SHP77 treated with DMSO at 0.1 percent for 48 hours (cell line): ENCODE data around the gene CPSF6.
"Not testable (repeated sequence)": the region's sequence is repeated elsewhere in the genome, so short reads cannot be mapped to it uniquely, and the experiment has no call there.

Experiments
- DNase-seq: peaks from one replicate; lab custom pipeline; 2025; lab: John Stamatoyannopoulos, UW

The CPSF6 gene

DNA sequence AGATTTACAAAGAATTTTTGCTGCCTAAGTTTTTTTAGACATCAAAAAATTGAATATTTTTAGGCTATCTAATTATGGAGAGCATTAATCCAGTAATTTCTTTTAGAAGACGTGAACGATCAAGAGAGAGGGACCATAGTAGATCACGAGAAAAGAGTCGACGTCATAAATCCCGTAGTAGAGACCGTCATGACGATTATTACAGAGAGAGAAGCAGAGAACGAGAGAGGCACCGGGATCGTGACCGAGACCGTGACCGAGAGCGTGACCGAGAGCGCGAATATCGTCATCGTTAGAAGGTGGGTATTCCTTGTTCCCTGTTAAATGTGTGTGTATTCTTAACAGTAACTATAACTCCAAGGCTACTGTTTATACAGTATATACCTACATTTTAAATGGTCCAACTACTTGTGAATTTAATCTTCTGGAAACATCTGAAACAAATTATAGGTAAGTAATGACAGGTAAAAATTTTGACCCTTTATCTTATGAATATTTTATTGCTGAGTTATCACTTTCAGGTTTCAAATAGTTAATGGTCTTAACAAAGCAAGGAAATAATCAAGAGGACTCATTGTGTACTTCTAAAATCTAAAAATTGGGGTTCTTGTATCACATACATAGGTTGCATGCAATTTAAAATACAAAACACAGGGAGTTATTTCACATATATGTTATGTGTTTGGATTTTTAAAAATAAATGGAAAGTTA lies 23.1 kb downstream of the CPSF6 start:
- no peak for DNase-seq

DNA sequence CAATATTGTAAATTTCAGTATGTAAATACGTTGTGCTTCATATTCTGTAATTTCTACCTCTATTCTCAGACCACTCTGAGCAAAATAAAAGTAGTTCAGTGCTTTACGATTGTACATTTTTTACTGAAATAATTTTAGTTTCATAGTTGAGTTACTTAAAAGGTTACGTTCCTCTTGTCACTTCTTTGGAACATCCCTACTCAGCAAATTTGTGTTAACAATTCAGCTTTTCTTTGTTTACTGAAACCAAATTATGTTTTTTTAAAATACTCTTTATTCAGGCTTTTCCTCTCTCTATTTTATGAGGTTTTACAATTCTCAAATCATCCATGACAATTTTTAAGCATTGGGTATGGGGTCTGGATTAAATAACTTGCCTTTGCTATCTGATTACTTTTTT lies 25.8 kb downstream of the CPSF6 start:
- DNase-seq = no peak

DNA sequence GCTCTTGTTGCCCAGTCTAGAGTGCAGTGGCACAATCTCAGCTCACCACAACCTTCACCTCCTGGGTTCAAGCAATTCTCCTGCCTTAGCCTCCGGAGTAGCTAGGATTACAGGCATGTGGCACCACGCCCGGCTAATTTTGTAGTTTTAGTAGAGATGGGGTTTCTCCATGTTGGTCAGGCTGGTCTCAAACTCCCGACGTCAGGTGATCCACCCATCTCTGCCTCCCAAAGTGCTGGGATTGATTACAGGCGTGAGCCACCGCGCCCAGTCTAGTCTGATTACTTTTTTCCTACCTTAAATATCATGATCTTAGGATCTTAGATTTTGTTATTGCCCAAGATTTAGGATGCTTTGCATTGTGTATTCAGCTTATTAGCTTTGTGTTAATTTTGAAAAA lies 26.3 kb downstream of the CPSF6 start:
- DNase-seq = not testable (repeated sequence)

DNA sequence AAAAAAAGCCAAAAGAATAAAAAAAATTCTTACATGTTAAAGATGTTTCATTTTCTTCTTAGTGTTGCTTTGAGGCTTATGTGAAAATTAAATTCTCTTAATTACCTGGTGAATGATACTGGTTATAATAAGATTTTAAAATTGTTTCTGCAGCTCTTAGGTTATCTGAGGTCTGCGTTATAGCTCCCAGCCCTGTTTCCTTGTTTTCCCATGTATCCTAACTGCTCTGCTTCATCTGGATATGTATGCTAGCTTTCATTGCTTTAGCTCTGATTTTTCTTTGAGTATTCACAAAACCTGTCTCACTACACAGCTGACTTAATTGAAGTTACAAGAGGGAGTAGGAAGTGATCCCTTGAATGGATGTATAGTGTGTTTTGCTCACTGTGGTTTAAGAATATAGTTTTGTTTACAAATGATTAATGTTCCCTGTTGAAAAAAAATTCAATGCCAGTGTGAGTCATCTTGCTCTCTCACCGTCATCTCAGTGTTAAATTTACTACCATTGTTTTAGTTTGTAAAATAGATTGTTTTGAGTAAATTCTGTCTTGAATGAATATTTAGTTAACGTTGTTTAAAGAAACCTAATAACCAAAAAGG lies 26.8 kb downstream of the CPSF6 start:
- no peak for DNase-seq

DNA sequence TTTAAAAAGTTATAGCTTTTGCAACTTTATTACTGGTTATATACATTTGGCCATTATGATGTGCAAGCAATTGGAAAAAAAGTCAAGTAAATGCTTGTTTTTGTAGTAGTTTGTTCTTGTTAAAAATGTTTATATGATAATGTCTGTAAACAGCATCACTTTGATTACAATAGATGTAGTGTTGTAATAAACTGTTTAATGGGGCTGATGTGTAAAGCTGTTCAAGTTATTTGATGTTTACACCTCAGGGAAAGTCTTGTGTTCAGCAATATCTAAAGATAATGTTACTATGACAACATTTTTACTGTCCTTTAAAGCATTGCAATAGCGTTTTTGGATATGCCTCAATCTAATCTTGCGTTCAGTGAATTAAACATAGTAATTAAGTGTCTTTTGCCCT lies 30.4 kb downstream of the CPSF6 start:
- no peak for DNase-seq

DNA sequence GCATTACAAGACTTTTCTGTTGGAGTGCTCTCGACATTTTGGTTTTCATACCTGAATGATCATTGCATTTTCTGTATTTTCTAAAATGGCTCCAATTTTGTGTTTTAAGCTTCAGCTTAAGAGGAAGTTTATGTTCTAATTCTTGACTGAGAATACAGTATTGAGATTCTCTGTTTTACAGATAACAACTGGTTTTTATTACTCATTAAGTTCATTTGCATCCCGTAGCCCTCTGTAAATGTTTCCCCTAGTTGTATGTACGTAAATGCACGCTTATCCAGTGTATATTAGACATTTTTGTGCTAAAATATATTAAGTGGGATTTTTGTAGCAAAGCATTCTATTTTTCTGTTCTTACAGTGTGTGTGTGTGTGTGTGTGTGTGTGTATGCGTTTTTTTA lies 33.1 kb downstream of the CPSF6 start:
- no peak for DNase-seq

DNA sequence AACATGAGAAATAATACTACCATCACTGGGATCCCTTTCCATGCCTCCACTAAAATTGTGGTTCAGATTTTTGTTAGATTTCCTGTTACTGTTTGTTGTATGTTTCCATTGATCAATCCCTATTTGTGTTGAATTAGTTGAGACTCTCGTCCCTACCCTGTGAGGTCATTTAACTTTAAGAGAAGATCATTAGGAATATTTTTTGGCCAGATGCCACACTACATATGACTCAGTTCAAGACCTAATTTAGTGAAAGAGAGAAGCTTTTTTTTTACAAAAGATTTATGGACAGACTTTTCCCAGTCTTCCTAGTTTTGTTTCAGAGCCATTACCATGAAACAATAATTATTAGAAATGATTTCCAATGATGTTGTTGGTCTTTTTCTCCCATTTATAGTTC lies 35.5 kb downstream of the CPSF6 start:
- DNase-seq = no peak

DNA sequence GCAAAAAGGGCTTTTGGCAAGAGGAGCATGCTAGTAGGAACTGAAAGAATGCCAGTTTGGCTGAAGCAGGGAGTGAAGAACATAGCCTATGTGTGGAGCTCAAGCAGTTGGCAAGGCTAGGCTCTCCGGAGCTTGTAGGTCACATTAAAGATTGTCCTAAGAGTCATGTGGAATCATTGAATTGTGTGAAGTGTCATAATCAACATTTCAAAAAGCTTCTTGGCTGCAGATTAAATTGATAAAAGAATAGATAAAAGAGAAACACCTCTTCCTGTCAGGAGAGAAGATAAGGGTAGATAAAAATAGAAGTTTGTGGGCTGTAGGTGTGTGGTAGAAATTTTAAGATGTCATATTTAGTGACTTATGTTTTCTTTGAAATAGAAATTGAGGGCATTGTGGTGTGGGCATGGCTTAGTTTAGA lies 36.1 kb downstream of the CPSF6 start:
- no peak for DNase-seq

DNA sequence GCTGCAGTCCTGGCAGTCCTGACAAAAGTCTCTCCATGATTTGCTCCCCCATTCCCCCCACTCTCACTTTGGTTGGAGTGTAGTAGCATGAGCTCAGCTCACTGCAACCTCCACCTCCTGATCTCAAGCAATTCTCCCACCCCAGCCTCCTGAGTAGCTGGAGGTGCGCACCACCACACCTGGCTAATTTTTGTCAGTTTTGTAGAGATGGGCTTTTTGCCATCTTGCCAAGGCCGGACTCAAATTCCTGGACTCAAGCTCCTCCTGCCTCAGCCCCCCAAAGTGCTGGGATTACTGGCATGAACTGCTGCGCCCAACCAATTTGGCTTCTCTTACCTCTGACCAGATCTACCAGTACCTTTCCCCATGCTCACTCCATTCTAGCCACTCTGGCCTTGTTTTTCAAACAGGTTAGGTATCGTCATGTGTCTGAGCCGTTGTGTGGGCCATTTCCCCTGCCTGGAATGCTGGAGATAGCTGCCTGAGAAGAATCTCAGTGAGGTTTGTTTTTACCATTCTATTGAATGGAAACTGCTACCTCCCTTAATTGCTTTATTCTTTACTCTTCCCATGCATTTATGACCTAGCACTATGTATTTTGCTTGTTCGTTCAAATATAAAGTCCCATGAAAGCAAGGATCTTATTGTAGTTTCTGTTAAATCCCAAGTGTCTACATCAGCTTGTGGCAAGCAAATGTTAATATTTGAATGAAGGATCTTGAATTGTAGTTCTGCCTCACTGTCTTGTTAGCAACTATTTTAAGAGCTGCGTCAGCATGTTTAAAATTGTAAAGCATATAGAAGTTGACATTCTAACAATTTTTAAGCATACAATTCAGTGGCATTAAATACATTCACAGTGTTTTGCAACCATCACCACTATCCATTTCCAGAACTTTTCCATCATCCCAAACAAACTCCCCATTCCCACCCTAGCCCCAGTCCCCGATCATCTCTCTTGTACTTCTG lies 39.7 kb downstream of the CPSF6 start:
- no peak for DNase-seq

DNA sequence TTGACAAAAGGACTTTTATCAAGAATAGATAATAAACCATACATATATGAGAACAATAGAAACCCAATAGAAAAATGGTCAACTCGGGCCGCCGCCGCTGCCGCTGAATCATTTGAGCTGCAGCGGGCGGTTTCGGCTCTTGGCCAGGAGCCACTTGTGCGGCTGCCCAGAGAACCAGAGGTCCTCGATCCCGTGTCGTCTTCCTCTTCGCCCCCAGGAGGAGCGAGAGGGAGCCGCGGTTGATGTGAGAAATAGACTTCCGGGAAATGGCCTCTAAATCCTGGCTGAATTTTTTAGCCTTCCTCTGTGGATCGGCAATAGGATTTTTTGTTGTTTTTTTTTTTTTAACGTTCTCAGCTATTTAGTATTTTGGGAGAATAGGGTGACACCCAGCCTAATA lies 44.8 kb downstream of the CPSF6 start:
- DNase-seq = peak; percentile 75

DNA sequence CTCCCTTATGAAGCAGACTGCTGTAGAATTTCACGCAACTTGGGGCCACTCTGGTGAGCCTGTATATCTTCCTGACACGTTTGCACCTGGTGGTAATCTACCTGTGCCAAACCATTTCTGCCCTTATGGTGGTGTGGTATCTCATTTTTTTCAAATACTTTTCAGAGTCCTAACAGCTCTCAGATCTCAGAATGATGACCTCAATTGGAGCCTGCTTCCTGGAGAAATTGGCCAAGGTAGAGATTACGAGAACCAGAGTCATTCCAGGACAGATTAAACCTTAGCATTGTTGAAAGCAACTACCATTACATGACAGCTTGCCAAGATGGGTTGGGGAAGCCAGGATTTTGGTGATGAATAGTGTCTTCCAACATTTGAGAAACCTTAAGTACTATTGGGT lies 48.2 kb downstream of the CPSF6 start:
- DNase-seq = no peak

DNA sequence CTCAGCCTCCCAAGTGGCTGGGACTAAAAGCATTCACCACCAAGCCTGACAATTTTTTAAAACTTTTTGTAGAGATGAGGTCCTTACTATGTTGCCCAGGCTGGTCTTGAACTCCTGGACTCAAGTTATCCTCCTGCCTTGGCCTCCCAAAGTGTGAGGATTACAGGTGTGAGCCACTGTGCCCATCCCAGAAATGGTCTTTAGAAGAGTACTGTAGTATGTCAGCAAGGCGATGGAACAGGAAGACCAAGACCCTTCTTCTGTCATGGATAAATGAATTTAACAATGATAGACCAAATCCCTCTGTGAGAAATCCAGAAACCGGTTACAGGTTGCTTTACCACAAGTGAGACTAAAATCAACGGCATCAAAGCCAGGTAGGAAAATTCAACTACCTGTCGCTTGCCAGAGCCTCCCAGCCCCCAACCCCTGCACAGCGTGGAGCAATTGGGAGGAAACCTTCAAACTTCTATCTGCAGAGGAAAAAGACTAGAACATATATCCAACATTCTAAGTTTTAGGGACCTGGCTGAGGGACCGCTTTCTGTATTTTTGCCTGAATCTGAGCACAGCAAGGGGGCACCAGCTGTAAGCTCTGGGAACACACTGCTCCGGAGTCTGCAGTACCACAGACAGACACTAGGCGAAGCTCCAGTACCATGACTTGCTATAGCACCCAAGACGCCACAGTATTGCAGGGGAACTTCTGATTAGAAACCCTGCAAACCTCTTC lies 51.3 kb downstream of the CPSF6 start:
- DNase-seq = peak; percentile 55

DNA sequence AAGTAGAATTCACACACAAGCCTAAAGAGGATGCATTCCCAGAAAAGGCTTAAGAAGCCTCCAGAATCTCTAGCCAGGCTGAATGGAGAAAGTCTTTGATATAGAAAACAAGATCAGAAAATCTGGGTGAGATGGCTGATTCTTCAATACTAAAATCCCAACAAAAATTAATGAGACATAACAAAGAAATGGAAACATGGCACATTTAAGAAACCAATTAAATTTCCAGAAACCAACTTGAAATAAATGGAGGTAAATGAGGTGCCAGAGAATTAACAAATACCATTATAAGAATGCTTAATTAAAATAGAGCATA lies 51.9 kb downstream of the CPSF6 start:
- DNase-seq = no peak

DNA sequence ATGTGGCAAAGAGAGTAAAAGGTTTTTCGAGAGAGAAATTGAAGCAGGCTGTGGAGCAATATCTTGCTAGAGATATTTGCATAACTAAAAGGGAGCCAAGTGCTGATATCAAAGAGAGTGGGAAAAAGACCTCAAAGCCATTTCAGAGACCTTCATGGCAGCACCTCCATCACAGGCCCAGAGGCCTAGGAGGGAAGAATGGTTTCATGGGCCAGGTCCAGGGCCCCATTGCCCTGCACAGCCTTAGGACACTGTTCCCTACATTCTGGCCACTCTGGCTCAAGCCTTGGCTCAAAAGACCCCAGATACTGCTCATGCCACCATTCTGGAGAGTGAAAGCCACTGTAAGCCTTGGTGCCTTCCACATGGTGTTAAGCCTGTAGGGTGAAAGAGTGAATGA lies 58.8 kb downstream of the CPSF6 start:
- no peak for DNase-seq

DNA sequence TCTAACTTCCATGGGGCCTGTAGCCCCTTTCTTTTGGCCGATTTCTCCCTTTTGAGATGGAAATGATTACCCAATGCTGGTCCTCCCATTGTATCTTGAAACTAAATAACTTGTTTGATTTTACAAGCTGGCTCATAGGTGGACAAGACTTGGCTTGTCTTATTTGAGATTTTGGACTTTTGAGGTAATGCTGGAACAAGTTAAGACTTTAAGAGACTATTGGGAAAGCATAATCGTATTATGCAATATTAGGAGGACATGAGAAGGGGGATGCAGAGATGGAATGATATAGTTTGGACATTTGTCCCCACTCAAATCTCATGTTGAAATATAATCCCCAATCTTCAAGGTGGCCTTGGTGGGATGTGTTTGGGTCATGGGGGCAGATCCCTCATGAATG lies 59.6 kb downstream of the CPSF6 start:
- DNase-seq = no peak

DNA sequence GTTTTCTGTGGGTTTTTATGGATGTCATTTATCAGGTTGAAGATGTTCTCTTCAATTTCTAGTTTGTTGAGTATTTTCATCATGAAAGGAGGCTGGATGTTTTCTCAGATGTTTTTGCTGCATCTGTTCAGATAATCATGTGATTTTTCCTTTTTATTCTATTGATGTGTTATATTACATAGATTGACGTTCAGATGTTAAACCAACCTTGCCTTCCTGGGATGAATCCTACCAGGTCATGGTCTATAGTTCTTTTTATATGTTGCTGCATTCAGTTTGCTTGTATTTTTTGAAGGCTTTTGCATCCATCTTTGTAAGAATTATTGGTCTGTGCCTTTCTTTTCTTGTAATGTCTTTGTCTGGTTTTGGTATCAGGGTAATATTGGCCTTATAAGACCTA lies 64.9 kb downstream of the CPSF6 start:
- DNase-seq = no peak

DNA sequence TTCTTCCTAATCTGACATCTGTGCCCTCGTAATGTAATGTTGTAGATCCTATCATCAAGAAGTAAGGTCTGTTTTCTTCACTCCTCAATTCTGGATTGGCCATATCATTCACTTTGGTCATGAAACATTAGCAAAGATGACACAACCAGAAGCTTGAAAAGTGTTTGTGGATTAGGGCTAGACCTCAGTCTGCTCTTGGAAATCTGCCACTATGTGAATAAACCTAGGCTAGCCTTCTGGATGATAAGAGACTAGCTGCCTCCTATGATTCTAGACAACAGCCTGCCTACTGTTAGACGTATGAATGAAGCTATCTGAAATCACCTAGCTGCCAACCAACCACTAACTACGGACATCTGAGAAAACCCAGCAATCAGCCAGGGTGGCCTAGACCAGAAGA lies 70.1 kb downstream of the CPSF6 start:
- no peak for DNase-seq

DNA sequence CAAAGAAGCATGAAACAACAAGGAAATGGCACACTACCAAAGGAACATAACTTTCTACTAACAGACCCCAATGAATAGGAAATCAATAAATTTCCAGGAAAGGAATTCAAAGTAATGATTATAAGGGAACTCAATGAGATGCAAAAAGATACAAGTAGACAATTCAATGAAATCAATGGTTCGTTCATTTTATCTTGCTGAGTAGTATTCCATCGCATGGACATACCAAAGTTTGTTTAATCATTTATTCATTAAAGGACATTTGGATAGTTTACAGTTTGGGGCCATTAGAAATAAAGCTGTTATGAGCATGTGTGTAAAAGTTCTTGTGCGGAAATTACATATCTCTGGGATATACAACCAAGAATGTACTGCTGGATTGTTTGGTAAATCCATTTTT lies 73.8 kb downstream of the CPSF6 start:
- no peak for DNase-seq

DNA sequence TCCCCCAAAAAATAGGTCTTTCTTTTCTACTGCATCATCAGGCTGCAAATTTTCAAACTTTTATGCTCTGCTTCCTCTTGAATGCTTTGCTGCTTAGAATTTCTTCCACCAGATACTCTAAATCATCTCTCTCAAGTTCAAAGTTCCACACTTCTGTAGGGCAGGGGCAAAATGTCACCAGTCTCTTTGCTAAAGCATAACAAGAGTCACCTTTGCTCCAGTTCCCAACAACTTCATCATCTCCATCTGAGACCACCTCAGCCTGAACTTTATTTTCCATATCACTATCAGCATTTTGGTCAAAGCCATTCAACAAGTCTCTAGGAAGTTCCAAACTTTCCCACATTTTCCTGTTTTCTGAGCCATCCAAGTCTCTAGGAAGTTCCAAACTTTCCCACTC lies 77.4 kb downstream of the CPSF6 start:
- not testable (repeated sequence) for DNase-seq

DNA sequence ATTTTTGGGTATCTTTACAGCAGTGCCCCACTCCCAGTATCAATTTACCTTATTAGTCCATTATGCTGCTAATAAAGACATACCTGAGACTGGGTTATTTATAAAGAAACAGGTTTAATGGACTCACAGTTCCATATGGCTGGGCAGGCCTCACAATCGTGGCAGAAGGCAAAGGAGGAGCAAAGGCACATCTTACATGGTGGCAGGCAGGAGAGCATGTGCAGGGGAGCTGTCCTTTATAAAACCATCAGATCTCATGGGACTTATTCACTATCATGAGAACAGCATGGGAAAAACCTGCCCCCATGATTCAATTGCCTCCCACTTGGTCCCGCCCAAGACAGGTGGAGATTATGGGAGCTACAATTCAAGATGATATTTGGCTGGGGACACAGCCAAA lies 77.9 kb downstream of the CPSF6 start:
- not testable (repeated sequence) for DNase-seq

DNA sequence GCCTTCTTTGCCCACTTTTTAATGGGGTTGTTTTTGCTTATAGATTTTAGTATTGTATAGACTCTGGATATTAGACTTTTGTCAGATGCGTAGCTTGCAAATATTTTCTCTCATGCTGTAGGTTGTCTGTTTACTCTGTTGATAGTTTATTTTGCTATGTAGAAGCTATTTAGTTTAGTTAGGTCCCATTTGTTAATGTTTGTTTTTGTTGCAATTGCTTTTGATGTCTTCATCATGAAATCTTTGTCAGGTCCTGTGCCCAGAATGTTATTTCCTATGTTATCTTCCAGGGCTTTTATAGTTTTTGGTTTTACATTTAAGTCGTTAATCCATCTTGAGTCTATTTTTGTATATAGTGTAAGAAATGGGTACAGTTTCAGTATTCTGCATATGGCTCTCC lies 78.9 kb downstream of the CPSF6 start:
- no peak for DNase-seq

DNA sequence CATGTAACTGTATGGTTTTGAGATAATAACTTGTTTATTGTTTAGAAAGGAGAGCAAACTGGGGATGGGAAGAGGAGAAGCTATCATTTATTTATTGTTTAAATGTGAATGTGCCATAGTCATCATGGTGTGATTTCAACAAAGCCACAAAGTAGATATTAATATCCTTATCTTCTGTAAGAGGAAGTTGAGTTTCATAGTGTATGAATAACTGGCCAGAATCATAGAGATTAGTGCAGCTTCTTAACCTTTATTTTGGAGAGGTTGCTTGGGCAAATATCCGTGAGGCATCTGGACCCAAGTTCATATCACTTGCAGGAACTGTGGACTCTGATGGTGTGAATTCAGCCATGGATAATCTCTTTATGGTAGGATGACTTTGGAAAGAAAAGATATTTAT lies 82.0 kb downstream of the CPSF6 start:
- no peak for DNase-seq
